WTC11 (cell line): ENCODE results near the gene PHB1.

Experiments
- AFF4 ChIP-seq: sonication (generic); formaldehyde crosslinking; IDR thresholded peaks from 2 replicates; pipeline ENCODE4 v1.8.1; 2023; ENCODE audit warnings: mild to moderate bottlenecking, missing genetic modification reagents, borderline replicate concordance
- TF ChIP-seq, protein P1 (sequence below): fragments of 200-600 bp; IDR thresholded peaks from 2 replicates; pipeline ENCODE4 v1.8.0; 2022; ENCODE audit warnings: antibody characterized with exemption

- TF ChIP-seq AFF4 (CRISPR knock-in tag), result no peak
- TF ChIP-seq, protein P1, sequence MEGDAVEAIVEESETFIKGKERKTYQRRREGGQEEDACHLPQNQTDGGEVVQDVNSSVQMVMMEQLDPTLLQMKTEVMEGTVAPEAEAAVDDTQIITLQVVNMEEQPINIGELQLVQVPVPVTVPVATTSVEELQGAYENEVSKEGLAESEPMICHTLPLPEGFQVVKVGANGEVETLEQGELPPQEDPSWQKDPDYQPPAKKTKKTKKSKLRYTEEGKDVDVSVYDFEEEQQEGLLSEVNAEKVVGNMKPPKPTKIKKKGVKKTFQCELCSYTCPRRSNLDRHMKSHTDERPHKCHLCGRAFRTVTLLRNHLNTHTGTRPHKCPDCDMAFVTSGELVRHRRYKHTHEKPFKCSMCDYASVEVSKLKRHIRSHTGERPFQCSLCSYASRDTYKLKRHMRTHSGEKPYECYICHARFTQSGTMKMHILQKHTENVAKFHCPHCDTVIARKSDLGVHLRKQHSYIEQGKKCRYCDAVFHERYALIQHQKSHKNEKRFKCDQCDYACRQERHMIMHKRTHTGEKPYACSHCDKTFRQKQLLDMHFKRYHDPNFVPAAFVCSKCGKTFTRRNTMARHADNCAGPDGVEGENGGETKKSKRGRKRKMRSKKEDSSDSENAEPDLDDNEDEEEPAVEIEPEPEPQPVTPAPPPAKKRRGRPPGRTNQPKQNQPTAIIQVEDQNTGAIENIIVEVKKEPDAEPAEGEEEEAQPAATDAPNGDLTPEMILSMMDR, result no peak
Measured at GRCh38 chr17:49414271-49414621, 436 bp downstream of the PHB1 start.
